HG03571 (cell line): ENCODE results near the gene POFUT1.
A peak's percentile ranks its signal among the peaks of the same experiment; 100 is the strongest.

Experiments
- ATAC-seq: cut with Tn5 transposase; IDR thresholded peaks from one replicate; pipeline ENCODE4 v1.9.1; 2021; ENCODE audit not compliant: unreplicated experiment

Gene POFUT1

DNA sequence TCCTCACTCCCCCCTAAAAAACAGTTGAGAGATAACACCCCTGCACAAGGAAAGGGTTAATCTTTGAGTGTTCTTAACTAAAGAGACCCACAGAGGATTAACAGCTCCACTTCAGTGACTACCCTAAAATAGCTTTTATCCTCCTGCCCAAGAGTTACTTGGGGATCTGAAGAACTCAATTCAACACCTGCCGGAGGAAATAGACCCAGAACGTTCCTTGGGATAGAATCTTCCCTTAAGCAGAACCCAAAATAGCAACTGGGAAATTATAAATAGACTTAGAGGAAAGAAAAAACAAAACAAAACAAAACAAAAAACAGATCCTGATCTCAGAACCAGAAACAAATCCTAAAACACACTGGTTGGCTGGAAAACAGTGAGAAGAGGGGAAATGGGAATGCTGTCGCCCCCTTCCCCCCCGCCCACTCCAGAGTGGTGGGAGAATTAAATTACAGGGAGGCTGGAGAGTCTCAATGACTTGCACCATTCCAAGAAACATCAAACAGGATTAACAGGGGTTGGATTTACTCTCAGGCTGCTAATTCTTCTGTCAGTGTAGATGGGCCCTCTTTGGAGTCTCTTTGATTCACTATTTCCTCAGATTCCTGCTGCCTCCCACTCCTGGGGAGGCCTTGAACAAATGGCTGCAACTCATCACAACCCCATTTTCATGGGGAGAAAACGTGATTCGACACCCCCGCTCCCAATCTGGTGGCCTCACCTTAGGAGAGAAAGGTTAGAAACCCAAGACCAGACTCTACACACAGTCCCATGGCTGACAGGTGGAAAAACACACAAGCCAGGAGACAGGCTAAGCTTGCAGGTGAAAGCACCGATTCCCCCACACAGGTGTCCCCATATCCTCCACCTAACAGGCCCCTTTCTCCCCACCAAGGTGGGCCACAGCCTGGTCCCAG, 1.6 kb upstream of the POFUT1 start:
- no peak for ATAC-seq

DNA sequence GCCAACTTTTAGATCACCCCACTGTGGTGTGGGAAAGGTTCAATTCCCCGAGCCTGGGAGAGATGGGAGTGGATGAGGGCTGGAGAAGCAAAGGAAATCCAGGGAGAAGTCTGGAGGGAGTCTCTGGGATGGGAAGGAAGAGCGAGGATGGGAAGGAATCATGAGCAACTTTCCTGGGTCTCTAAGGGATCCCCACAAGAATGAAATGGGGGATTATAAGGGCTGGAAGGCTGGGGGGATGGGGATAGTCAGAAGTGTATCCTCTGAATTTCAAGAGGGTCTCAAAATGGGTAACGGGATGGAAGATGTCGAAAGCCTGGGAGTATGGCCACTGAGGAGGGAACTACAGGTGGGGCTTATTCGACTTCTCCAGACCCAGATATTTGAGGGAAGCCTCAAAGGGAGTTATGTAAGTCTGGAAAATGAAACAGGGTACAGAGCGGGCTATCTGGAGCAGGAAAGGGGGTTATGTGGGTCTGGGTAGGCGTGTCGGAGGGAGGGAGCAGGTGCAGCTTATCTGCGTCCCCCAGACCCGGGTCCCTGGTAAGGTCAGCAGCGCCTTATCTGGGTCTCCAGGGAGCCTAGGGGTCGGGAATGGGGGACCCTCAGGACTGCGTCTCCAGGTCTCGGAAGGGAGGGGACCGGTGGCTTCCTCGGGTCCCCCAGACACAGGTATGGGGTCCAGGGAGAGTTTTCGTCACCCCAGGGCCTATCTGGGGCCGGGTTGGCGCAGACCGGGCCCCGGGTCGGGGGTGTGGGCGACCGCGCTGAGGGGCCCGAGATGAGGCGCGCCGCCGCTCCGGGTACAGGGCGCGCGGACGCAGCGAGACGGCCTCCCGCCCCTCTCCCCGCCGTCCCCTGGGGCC, 687 bp upstream of the POFUT1 start:
- ATAC-seq = peak; percentile 5

- no peak for ATAC-seq
Observed at GRCh38 chr20:32208499-32209154, 947 bp downstream of the POFUT1 start.

- ATAC-seq = no peak
Observed at GRCh38 chr20:32209850-32210605, 2.3 kb downstream of the POFUT1 start.

DNA sequence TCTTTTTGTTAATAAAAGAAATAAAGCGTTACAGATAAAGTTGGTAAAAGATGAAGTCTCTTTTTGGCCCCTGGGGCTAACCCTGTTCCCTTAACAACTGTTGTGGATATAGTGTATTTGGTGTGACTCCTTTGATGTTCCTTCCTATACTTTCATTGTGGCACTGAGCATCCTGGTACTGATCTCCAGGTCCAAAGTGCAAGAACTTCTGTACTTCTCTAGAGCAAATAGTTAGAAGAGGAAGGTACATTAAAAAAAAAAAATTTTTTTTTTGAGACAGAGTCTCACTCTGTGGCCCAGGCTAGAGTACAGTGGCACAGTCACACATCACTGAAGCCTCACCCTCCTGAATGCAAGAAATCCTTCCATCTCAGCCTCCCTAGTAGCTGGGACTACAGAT, 6.2 kb downstream of the POFUT1 start:
- ATAC-seq = no peak

DNA sequence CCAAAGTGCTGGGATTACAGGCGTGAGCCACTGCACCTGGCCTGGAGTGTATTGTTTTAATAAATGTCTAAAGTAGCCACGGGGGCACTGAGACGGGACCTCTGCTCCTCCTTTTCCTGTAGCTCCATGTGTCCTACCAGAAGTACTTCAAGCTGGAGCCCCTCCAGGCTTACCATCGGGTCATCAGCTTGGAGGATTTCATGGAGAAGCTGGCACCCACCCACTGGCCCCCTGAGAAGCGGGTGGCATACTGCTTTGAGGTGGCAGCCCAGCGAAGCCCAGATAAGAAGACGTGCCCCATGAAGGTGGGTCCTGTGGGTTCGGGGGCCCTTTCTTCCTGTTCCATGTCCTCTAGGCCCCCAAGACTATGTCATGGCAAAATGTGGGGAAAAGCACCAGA, 7.5 kb downstream of the POFUT1 start:
- ATAC-seq = no peak

GRCh38 chr20:32215729-32216128, 8.0 kb downstream of the POFUT1 start:
- ATAC-seq = no peak

GRCh38 chr20:32216179-32217142, 8.8 kb downstream of the POFUT1 start:
- no peak for ATAC-seq

DNA sequence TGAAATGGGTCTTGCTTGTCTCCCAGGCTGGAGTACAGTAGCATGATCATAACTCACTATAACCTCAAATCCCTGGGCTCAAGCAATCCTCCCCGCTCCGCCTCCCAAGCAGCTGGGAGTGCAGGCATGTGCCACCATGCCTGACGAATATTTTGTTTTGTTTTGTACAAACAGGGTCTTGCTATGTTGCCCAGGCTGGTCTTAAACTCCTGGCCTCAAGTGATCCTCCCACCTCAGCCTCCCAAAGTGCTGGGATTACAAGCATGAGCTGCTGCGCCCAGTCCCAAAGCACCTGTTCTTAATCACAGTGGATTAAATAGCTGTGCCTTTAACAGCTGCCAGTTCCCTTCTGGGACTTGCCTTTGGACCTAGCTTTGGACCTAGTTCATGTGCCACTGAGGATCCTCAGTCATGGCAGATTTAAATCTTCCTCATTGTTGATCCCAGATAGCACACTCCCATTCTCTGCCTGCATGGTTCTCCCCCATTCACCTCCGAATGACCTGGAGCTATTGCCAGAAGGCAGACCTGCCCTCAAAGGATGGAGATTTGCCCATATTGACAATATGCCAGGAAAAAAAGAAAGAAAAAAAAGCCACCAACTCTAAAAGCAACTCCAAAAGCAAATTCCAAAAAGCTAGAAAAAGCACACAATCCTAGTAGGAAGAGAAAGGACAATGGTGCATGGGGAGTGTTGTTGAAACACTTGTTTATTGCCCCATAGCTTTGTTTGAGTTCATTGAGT, 10.6 kb downstream of the POFUT1 start:
- no peak for ATAC-seq

DNA sequence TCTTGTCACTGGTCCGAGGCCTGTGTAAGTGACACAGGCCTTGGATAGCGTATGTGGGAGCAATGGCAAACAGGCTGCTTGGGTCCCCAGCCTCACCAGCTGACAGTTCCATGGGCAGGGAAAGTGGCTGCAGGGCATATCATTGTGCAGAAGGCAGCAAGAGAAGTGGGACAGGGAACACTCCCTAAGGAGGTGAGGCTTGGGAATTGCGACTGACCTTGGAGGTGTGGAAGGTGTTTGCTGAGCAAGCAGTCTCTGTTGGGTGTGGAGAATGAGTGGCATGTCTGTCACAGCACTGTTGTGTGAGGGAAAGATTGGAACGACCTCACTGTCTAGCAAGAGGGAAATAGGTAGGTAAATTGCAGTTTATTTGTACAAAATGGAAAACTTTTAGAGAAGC, 16.8 kb downstream of the POFUT1 start:
- ATAC-seq = no peak

DNA sequence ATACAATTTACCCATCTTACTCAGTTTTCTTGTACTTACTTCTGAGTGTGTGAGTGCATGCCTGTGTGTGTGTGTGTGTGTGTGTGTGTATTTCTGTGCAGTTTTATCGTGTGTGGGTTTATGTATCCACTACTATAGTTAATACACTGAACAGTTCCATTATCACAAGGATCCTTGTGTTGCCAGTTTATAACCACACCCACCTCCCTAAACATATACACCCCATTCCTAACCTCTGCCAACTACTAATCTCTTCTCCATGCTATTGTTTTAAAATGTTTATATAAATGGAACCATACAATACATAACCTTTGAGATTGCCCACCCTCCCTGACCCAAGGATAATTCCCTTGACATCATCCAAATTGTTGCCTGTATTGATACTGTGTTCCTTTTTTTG, 18.7 kb downstream of the POFUT1 start:
- no peak for ATAC-seq

GRCh38 chr20:32227306-32227705, 19.6 kb downstream of the POFUT1 start:
- no peak for ATAC-seq

DNA sequence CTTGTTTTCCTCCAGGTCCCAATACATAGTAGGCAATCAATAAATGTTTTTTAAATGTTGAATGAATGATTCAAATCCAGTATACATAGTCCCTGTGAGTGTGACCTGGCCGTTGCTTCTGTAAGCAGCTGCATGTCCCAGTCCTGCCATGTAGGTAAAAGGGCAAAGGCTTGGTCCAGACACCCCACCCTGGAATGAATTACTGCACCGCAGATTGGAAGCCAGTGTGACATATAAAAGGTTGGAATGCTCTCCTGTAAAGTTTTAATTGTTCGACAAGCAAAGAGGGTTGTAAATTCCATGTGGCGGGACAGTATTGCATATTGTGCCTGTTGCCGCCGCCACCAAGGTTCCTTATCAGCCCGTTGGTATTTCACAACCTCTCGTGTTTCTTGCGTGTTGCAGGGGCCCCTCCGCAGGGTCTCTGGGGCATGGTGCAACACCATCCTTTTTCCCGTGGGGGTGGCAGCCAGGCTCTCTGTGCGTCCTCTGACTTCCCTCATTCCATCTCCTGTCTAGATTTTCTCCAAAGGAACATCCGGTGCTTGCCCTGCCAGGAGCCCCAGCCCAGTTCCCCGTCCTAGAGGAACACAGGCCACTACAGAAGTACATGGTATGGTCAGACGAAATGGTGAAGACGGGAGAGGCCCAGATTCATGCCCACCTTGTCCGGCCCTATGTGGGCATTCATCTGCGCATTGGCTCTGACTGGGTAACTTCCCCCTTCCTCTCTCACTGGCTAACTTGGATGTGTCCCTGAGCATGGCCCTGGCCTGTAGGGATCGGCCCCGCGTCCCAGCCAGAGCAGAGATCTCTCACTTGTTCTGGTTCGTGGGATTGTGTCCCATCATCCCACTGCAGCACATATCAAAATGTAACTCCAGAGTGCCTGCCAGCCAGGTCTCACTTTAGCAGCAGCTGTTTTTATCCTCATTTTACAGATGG, 20.3 kb downstream of the POFUT1 start:
- ATAC-seq = no peak

- no peak for ATAC-seq
Observed at GRCh38 chr20:32229251-32229747, 21.6 kb downstream of the POFUT1 start.

DNA sequence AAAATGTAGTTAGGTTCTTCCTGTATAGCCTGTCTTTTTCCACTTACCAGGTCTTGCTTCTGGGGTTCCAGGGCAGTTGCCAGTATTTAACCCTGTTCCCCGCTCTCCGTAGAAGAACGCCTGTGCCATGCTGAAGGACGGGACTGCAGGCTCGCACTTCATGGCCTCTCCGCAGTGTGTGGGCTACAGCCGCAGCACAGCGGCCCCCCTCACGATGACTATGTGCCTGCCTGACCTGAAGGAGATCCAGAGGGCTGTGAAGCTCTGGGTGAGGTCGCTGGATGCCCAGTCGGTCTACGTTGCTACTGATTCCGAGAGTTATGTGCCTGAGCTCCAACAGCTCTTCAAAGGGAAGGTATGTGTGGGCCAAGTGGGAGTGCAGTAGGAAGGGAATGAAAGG, 23.0 kb downstream of the POFUT1 start:
- no peak for ATAC-seq

- no peak for ATAC-seq
Observed at GRCh38 chr20:32231245-32231644, 23.6 kb downstream of the POFUT1 start.

DNA sequence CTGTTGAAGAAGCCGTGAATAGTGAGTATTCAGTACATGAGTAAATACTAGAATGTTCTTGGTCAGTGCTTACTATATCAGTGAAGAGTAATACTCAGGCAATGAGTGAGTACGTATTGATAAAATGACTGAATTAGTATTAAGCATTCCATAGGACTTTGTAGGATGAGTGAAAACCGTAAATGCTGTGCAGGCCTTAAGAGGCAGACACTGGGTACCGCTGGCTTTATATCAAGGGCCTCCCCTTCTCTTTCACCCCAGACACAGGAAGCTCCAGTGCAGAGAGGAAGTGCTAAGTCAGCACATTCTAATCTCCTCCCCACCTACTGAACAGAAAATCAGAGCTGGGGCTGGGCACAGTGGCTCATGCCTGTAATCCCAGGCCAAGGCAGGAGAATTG, 24.2 kb downstream of the POFUT1 start:
- ATAC-seq = no peak
